Fibroblast of lung (primary cell): ENCODE data around the gene MYO18A. TPM values are rescaled to one million over a fixed set of nuclear protein-coding genes. Genes with fewer than 3 reads are reported as not detected.
A peak's percentile ranks its signal among the peaks of the same experiment; 100 is the strongest.

ENCODE experiments used
- DNase-seq, 2 donors: peaks; one replicate each; pipeline versions ENCODE4 v3.0.0 to v3.0.0-alpha.2; 2010; ENCODE audit warnings: low read depth in 2 of 2
- H2AFZ ChIP-seq: 2 replicates; pipeline ENCODE4 v1.5.1; 2012; ENCODE audit warnings: low read length, control low read depth, inconsistent platforms
- H3K27ac ChIP-seq: 2 replicates; pipeline ENCODE4 v1.5.1; 2011; ENCODE audit warnings: low read length, control low read depth; ENCODE audit not compliant: insufficient read depth
- H3K27me3 ChIP-seq: 2 replicates; pipeline ENCODE4 v1.5.1; 2011; ENCODE audit warnings: mild to moderate bottlenecking, low read length; ENCODE audit not compliant: control insufficient read depth, insufficient read depth
- H3K36me3 ChIP-seq: 2 replicates; pipeline ENCODE4 v1.5.1; 2011; ENCODE audit warnings: low read length; ENCODE audit not compliant: control insufficient read depth, insufficient read depth
- H3K4me1 ChIP-seq: 2 replicates; pipeline ENCODE4 v1.5.1; 2011; ENCODE audit warnings: low read length; ENCODE audit not compliant: control insufficient read depth, insufficient read depth; ENCODE audit errors: extremely low read depth
- H3K4me2 ChIP-seq: 2 replicates; pipeline ENCODE4 v1.5.1; 2011; ENCODE audit warnings: low read length, control low read depth; ENCODE audit not compliant: insufficient read depth; ENCODE audit errors: extremely low read depth
- H3K4me3 ChIP-seq, 4 experiments: fragments of 200-600 bp in 1 of 4; sonication (generic) in 1 of 4; replicated peaks in 1 of 4; 2 replicates each; pipeline ENCODE4 v1.5.1; 2011 to 2016; ENCODE audit warnings: low read length in 4 of 4, low read depth in 3 of 4, mild to moderate bottlenecking in 3 of 4, control low read depth in 2 of 4, inconsistent platforms in 1 of 4, mixed read lengths in 1 of 4; ENCODE audit not compliant: insufficient read depth in 1 of 4; ENCODE audit errors: control extremely low read depth in 1 of 4
- H3K79me2 ChIP-seq: 2 replicates; pipeline ENCODE4 v1.5.1; 2012; ENCODE audit warnings: mild to moderate bottlenecking, low read length, inconsistent platforms; ENCODE audit not compliant: control insufficient read depth, insufficient read depth
- H3K9ac ChIP-seq: 2 replicates; pipeline ENCODE4 v1.5.1; 2011; ENCODE audit warnings: mild to moderate bottlenecking, low read length, control low read depth; ENCODE audit not compliant: insufficient read depth
- H3K9me3 ChIP-seq: 2 replicates; pipeline ENCODE4 v1.5.1; 2012; ENCODE audit warnings: low read depth, low read length; ENCODE audit not compliant: control insufficient read depth, insufficient read depth
- H4K20me1 ChIP-seq: 2 replicates; pipeline ENCODE4 v1.5.1; 2011; ENCODE audit warnings: low read length; ENCODE audit not compliant: control insufficient read depth, insufficient read depth; ENCODE audit errors: extremely low read depth
- EZH2 ChIP-seq: IDR thresholded peaks from 2 replicates; pipeline ENCODE4 v1.5.1; 2012; ENCODE audit warnings: low read length, control low read depth, mild to moderate bottlenecking; ENCODE audit errors: missing control alignments
- polyA plus RNA-seq, 2 donors: library from polyadenylated mRNA; depleted of rRNA in 1 of 2; stranded (reverse) in 1 of 2; unstranded in 1 of 2; fragments of >200 nt; gene quantifications; 2 replicates each; pipeline ENCODE4 v1.2.1, GENCODE V29; 2011 to 2012; ENCODE audit warnings: missing spikeins in 1 of 2
- total RNA-seq: library from RNA; depleted of rRNA; stranded (reverse); fragments of >200 nt; gene quantifications from 2 replicates; pipeline ENCODE4 v1.2.1, GENCODE V29; 2014
- TF ChIP-seq, protein P1 (sequence below), 2 donors: IDR thresholded peaks in 1 of 2; conservative IDR thresholded peaks in 1 of 2; 1 replicate in 1 of 2; 2 replicates in 1 of 2; pipeline ENCODE4 v1.5.1; 2011 to 2012; ENCODE audit warnings: low read length in 2 of 2, control low read depth in 1 of 2, inconsistent platforms in 1 of 2, low read depth in 1 of 2, mild to moderate bottlenecking in 1 of 2

The MYO18A gene
- total and polyA plus RNA-seq, 2 donors (not counting 1 experiment from before 2014, with no cell fraction given): 11.7 to 133 TPM

DNA sequence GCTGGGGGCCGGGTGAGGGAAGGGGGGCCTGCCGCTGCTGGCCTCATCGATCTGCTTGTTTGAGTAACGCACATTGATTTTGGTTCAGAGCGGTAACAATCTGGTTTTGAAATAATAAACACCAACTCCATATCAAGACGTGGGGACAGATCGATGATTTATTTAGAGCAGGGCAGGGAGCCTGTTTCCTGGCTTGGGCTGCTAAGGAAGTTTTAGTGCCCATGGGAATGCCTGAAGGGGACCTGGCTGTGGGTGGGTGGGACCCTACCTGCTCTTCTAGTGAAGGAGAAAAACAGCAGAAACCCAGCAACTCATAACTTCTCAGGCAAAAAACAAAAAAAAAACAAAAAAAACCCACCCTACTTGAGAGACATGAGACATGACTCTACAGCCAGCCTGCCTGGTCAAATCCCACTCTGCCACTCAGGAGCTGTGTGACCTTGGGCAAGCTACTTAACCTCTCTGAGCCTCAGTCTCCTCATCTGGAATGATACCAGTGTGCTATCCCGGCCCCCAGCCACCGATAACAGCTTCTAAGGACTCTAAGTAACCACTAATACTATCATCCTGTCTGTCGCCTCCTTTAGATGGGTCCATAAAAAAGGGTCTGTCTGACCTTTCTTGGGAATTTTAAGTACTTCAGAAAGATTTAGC is 71.2 kb downstream of the MYO18A start:
- no peak overlapping the region for H2AFZ ChIP-seq
- H3K36me3 ChIP-seq: peaks cover 20% of the 10 kb centered on the region
- H3K9me3 ChIP-seq: no peaks in the 10 kb centered on the region
- no peak overlapping the region for H3K4me2 ChIP-seq
- no peak overlapping the region for H3K27ac ChIP-seq
- no peaks in the 10 kb centered on the region for H3K27me3 ChIP-seq
- no peaks in the 10 kb centered on the region for H3K4me1 ChIP-seq
- H3K4me3 ChIP-seq: no peak overlapping the region
- H3K9ac ChIP-seq: no peak overlapping the region
- no peak for DNase-seq
- H4K20me1 ChIP-seq: no peaks in the 10 kb centered on the region
- no peaks in the 10 kb centered on the region for H3K79me2 ChIP-seq
- TF ChIP-seq, protein P1, sequence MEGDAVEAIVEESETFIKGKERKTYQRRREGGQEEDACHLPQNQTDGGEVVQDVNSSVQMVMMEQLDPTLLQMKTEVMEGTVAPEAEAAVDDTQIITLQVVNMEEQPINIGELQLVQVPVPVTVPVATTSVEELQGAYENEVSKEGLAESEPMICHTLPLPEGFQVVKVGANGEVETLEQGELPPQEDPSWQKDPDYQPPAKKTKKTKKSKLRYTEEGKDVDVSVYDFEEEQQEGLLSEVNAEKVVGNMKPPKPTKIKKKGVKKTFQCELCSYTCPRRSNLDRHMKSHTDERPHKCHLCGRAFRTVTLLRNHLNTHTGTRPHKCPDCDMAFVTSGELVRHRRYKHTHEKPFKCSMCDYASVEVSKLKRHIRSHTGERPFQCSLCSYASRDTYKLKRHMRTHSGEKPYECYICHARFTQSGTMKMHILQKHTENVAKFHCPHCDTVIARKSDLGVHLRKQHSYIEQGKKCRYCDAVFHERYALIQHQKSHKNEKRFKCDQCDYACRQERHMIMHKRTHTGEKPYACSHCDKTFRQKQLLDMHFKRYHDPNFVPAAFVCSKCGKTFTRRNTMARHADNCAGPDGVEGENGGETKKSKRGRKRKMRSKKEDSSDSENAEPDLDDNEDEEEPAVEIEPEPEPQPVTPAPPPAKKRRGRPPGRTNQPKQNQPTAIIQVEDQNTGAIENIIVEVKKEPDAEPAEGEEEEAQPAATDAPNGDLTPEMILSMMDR (conservative IDR thresholded peaks at IDR 0.05 in 1 of 2, IDR thresholded peaks at IDR 0.05 in 1 of 2; ENCODE audit: low read depth in 1 of 2, low read length in 2 of 2): no peak
- TF ChIP-seq EZH2: no peak

DNA sequence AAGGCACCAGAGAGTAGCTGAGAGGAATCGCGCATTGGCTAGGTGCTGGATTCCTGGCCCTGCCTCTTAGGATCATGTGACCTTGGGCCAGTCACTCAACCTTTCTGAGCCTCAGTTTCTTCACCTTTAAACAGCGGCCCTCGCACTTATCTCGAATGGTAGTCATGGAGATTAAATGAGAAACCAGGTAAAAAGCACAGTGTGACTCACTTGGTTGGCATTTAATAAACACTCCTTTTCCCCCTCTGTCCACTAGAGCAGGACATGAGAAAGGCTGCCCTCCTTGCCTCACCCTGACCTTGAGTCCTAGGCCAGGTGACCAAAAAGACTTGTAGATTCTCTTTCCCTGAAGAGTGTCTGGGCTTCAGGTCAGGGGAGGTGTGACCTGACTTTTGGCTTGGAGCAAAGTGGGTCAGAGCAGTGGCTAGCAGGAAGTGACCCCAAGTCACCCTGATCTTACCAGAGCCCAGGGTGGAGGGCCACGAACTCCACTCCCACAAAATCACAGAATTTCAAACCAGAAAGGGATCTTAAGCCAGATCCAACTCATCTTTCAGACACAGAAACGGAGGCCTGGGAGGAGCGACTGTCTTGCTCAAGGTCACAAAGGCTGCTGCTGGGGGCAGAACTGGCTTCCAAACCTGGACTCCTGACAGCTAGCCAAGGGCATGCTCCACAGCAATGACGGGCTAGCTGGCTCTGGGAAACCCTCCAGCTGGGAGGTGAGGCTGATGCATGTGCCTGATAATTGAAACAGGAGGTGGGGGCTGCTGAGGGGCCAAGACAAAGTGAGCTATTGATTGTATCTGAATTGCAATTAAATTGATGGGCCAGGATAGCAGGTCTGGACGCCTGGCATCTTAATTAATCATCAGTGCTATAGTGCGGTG is 72.0 kb downstream of the MYO18A start:
- Histone ChIP-seq H3K4me1 (no peaks in the 10 kb centered on the region), H3K27ac (no peak overlapping the region), H3K4me2 (no peak overlapping the region), H3K79me2 (no peaks in the 10 kb centered on the region), H3K9ac (no peak overlapping the region), H3K36me3 (peaks cover 20% of the 10 kb centered on the region), H4K20me1 (no peaks in the 10 kb centered on the region), H2AFZ (no peak overlapping the region), H3K4me3 (no peak overlapping the region), H3K27me3 (no peaks in the 10 kb centered on the region), H3K9me3 (no peaks in the 10 kb centered on the region)
- peak; percentile 12 to 16 for DNase-seq
- TF ChIP-seq, protein P1 (conservative IDR thresholded peaks at IDR 0.05 in 1 of 2, IDR thresholded peaks at IDR 0.05 in 1 of 2; ENCODE audit: low read depth in 1 of 2, low read length in 2 of 2): no peak
- TF ChIP-seq EZH2: no peak

DNA sequence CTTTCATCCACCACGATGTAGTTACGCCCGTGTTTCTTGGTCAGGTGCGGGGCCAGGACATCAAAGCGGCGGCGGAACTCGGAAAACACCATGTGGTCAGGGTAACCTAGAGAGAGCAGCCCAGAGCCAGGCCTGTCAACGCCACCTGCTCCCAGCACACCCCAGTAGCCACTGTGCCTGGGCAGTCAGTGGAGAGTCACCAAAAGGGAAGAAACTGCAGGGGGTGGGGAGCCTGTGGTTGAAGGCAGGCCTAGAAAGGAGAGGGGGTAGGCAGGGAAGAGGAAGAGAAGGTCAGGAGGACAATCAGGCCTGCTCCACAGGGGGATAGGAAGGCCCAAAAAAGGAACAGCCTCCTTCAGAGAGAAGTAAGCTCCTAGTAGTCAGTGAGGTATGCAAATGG is 73.1 kb downstream of the MYO18A start:
- H3K4me2 ChIP-seq: no peak overlapping the region
- H4K20me1 ChIP-seq: no peaks in the 10 kb centered on the region
- H3K4me3 ChIP-seq: no peak overlapping the region
- H3K9ac ChIP-seq: no peak overlapping the region
- H3K27me3 ChIP-seq: no peaks in the 10 kb centered on the region
- no peak overlapping the region for H2AFZ ChIP-seq
- no peaks in the 10 kb centered on the region for H3K79me2 ChIP-seq
- H3K36me3 ChIP-seq: peaks cover 20% of the 10 kb centered on the region
- no peaks in the 10 kb centered on the region for H3K4me1 ChIP-seq
- DNase-seq: no peak
- no peak for TF ChIP-seq EZH2
- TF ChIP-seq, protein P1 (conservative IDR thresholded peaks at IDR 0.05 in 1 of 2, IDR thresholded peaks at IDR 0.05 in 1 of 2; ENCODE audit: low read depth in 1 of 2, low read length in 2 of 2): no peak
- no peaks in the 10 kb centered on the region for H3K9me3 ChIP-seq
- no peak overlapping the region for H3K27ac ChIP-seq
